GM18868 (cell line): ENCODE results near the gene ACOT7.

Source experiments
- ATAC-seq: cut with Tn5 transposase; IDR thresholded peaks from one replicate; pipeline ENCODE4 v1.9.1; 2021; ENCODE audit warnings: mild to moderate bottlenecking, moderate library complexity; ENCODE audit not compliant: unreplicated experiment

The ACOT7 gene

GRCh38 chr1:6273380-6273891 lies 120.1 kb downstream of the ACOT7 start:
- ATAC-seq = no peak

DNA sequence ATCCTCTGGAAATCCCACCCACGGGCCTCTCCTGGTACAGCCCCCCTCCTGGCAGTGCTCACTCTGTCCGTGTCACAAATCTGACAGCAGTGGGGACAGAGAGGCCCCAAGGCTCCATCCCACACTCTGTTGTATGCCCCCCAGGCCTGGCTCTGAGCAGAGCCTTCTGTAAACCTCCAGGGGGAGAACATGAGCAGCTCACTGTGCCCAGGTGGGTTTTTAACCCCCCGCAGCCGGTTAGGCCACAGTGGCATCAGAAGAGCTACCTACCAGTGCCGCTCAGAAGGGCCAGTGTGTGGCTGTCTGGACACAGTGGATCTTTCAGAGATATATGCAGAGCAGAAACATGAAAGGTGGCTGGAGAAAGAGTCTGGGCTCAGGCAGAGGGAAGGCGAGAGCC lies 120.7 kb downstream of the ACOT7 start:
- ATAC-seq = no peak

DNA sequence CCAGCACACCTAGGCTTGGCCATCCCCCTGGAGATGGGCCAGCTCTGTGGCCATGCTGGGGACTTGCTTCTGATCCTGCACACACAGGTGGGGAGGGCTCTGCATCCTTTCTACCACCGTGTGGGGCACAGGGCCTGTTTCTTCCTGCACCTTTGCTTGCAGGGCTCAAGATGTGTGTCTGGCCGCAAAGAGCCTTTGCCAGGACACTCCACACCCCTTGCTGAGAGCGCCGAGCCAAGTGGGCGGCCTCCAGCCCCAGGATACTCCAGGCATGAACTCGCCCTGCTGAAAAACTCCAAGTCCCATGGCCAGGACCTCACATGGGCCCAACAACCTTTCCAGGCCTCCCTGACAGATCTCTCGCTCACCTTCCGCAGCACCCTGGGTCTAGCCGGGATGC lies 121.1 kb downstream of the ACOT7 start:
- no peak for ATAC-seq

DNA sequence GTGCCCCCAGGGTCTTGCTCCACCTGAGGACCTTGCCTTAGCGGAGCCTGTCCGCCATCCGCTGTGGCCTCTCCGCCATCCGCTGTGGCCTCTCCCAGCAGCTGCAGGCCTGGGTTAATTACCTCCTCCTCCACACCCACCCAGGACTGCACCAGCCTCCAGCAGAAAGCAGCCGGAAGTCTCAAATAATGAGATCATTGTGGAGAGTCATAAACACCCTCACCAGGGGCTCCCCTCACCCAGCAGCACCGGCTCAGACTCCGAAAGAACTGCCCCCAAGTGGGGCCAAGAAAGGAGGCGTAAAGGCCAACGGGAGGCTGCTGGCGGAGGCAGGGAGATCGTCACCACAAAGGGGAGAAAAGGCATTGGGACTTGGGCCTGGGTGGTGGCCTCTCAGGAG lies 122.0 kb downstream of the ACOT7 start:
- ATAC-seq = no peak

GRCh38 chr1:6271006-6271405 lies 122.6 kb downstream of the ACOT7 start:
- no peak for ATAC-seq

DNA sequence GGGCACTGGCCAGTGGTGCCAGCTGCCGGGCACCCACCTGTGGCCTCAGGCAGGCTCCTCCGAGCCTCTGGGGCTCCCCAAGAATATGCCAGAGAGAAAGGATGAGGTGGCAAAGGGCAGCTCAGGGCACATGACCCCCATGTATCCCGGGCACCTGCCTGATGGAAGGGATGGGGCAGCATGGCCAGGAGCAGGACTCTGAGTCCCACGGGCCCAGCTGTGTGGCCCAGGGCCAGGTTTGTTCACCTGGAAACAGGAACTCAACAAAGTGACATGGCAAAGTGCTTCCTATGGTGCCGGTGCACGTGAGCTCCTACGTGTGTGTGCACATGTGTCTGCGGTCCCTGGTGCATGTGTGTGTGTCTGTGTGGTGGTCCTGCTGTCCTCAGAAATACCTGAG lies 123.2 kb downstream of the ACOT7 start:
- no peak for ATAC-seq

DNA sequence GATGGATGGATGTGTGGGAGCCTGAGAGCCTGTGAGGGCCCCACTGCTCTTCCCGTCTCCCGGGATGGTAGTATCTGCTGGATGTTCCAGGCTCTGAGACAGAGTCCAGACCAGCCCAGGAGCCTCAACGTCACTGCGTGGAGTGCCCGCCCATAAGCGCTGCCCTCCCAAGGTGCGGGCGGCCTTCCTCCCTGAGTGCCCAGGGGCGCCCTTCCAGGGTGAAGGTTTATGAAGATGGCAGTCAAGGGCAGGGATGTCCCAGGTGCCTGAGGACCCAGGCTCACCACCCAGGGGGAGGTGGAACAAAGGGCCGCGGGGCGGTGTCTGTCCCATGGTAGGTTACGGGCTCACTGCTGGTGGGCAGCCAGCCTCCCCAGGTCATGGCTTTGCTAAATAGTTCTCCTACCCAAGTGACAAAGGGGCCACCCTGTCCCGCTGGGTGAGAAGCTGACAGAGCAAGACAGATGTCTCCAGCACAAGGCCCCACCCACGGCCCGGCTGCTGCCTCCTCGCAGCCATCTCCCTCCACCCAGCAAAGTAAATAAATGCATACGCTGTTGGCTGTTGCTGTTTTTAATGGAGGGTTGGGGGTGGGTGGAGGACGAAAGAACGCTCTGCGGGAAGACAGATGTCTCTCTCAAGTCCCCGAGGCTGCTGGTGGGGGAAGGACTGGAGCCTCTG lies 123.7 kb downstream of the ACOT7 start:
- no peak for ATAC-seq

- no peak for ATAC-seq
Measured at GRCh38 chr1:6269296-6269695, 124.3 kb downstream of the ACOT7 start.

- no peak for ATAC-seq
Measured at GRCh38 chr1:6268415-6268814, 125.2 kb downstream of the ACOT7 start.

DNA sequence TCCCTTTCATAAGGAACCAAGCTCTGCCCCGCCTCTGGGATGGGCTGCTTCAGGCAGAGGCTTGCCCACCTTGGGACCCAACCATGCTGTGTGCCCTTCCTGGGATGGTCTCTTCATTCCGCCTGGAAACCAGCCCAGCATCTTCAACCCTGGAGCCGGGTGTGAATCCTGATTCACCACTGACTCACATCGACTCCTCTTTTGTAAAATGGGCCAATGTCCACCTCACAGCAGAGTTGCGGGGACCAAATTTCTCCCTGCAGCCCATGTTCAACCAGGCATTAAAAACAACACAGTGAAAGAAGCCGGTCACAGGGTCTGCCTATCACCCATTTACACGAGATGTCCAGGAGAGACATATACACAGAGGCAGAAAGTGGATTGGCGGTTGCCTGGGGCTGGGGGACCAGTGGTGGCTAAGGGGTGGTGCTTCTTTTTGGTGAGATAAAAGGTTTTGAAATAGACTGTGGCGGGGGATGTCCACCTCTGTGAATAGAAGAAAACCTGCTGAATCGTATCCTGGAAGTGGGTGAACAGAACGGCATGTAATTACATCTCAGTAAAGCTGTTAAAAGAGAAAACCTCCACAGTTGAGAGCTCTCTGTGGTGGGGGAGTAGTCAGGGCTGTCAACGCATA lies 125.8 kb downstream of the ACOT7 start:
- ATAC-seq = no peak

DNA sequence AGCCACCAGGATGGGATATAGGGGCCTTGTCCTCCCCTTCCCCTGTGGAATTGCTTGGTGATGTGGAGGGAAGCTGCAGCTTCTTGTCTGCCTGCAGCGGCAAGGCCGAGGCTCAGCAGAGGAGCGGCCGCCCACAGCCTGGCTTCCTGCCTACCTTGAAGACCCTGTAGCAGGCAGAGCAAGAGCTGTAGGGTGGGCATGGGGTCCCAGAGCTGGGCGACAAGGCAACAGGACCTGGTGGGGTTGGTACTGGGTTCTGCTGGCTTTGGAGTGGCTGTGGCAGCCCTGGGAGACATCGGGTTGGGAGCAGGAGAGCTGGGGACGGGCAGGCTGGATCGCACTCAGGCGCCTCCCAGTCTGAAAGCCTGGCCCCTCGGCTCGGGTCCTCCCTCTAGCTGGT lies 126.9 kb downstream of the ACOT7 start:
- no peak for ATAC-seq

- ATAC-seq = no peak
Measured at GRCh38 chr1:6265151-6265550, 128.4 kb downstream of the ACOT7 start.

GRCh38 chr1:6263716-6264115 lies 129.9 kb downstream of the ACOT7 start:
- no peak for ATAC-seq

- ATAC-seq = no peak
Measured at GRCh38 chr1:6262555-6263420, 130.8 kb downstream of the ACOT7 start.

DNA sequence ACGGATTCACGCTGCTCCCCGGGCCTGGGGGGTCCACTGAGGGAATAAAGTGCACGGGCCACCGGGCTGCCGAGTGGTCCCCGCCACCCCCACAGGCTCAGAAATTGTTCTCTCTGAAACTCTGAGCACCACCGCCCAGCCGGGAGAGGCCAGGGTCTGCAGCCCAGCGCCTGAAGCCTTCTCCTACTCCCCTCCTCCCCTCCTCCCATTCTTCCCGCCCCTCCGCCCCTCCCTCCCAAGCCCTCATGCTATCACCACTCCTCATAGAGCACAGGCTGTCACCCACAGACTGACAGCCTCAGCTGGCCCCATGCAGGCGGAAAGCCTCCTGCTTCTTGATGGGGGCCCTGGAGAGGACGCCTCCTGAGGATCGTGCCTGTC lies 132.0 kb downstream of the ACOT7 start:
- ATAC-seq = no peak

DNA sequence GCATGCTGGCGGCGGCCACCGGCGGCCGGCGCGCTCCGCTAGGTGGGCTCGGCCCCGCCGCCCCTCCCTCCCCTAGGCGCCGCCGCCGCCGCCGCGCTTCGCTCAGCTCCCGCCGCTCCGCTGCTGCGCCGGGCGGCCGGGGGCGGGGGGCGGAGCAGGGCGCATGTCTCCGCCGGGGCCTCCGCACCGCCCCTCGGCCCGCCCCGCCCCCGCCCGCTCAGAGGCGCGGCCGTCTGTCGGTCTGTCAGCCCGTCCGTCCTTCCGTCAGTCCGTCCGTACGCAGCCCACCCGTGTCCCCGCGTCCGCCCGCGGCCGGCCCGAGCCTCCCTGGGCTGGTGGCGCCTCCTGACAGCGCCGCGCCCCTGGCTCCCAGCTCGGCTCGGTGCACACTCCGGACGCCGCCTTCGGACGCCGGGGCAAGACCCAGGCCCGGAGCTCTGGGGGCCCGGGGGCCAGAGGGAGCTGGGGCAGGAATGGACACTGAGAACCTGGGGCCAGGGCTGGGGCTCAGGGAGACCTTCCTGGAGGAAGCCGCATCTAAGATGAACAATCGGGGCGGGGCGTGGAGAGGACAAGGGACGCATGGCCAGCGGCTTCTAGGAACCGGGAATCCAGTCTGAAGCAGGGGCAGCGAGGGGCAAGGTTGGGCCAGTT lies 132.5 kb downstream of the ACOT7 start, which contains the start of gene GPR153:
Gene GPR153, minus strand, starts transcription at position 138 of the 654 bp plus-strand sequence. CDS start 6,193 bp downstream, outside the sequence.
- ATAC-seq = peak; percentile 62

- ATAC-seq = peak; percentile 36
Measured at GRCh38 chr1:6260433-6260934, 133.1 kb downstream of the ACOT7 start.

- ATAC-seq = peak; percentile 46
Measured at GRCh38 chr1:6259491-6260362, 133.8 kb downstream of the ACOT7 start.

- ATAC-seq = no peak
Measured at GRCh38 chr1:6258675-6259074, 134.9 kb downstream of the ACOT7 start.

DNA sequence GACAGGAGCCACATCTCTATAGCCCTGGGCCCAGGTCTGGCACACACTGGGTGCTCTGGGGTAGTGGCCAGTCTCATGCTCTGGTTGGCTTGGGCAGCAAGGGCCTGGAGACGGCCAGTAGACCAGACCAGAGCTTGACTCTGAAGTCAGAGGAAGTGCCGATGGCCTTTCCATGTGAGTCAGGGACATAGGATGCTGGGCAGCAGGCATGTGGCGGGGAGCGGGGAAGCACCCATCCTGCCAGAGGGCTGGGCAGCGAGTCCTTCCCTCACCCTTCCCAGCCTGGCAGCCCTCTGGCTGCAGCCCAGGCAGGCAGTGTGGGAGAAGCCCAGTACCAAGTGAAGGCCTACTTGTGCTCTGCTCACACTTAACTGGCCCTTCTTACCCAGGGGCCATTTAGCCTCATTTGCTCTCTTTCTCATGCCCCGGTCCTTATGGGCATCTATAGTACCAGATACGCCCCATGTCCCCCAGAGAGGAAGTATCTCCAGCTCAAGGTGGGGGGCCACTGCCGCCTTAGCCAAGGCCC lies 136.0 kb downstream of the ACOT7 start:
- no peak for ATAC-seq
